Anterior cingulate cortex (tissue), 58 donors: Measurements from ENCODE around the gene CASP5.
"Not testable (repeated sequence)": the region's sequence is repeated elsewhere in the genome, so short reads cannot be mapped to it uniquely, and the experiment has no call there.

Experiments
- DNase-seq, 58 donors: peaks; one replicate each; lab custom pipeline; 2025; lab: John Stamatoyannopoulos, UW

CASP5 gene

DNA sequence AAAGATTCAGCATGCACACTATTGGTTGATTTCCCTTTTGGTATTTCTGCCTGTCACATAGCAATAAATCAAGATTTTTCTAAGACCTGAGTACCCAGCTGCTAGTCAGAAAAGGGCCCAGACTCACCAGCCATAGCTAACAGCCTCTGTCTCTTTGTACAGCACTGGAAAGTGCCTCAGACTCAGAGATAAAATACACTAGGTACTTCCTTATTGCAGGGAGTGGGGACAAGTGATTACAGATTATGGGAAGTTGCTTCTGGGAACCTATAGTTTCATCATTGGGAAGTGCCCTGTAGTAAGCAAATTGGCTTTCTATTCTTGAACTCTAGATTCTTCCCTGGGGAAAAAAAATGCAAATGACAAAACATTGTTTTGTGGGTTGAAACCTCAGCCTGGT, at the start of gene CASP5:
Gene CASP5 (minus strand): TSS at position 166 of the 400 bp plus-strand sequence. CDS start 32 bp downstream, at position 134.
- DNase-seq: no peak

DNA sequence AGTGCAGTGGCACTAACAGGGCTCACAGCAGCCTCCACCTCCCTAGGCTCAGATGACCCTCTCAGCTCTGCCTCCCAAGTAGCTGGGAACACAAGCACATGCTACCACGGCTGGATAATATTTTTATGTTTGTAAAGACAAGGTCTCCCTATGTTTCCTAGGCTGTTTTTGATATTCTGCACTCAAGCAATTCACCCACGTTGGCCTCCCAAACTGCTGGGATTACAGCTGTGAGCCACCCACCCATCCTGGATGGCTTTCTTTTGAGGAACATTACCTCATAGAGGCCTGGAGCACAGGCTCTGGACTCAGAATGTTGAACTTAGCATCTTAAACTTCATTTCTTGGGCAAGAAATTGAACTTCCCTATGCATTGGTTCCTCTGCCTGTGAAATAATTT, 49.1 kb upstream of the CASP5 start:
- DNase-seq: not testable (repeated sequence)

DNA sequence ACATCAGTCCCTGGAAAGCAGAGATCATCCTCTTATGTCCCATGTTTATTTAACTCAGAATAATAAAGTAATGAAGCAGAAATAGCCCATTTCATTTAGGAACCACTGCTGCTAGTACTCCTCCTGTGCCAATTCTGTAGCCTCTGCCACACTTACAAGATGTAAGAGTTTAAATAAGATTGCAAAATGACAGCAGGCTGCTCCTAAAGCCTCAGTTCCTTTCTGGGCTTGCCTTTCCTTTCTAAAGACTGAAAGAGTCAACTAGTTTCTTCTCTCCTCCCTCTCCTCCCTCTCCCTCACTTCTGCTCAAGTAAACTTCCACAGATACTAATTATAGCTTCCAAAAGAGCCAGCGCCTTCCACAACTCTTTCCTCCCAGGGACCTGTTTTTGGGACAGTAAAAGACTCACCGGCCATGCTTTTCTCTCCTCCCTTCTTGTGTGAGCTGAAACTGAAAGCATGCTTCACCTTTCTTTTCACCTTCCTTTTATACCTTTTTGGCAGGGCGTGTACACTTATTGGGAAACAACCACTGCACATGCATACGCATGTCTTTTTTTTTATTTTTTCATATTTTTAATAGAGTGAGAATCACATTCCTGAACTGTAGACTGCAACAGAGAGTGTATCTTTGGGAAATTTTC, 48.2 kb upstream of the CASP5 start:
- no peak for DNase-seq

DNA sequence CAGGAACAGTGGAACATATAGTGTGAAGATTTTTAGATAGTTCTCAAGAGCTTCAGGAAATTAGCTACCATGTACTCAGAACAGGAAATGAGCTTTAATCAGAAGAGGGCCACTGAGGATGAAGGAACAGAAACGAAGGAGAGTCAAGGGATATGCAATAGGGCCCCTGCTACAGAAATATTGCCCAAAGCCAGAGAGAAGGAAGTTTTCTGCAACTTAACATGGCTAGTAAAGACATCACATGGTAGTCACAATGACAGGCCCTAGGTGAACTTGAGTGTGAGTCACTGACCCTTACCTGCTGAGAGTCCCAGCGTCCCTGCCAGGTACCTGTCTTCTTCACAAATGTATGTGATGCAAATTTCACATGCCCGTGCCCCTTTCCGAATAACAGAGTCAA, 47.3 kb upstream of the CASP5 start:
- no peak for DNase-seq

DNA sequence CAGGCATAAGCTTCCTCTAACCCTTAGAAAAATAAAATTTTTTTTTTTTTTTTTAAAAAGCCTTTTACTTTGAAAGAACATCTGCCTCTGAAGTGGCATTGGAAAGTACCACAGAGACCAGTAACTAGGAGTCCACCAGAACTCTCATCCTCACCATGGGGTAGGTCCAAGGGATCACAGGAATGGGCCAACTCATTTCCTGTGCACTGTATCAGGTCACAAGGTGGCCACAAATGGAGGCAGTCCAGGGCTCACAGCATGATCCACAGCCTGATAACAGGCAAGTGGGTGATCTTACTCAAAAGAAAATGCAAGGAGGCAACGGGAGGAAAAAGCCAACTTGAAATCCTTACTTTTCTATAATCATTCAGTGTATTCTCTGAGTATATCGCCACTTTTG, 46.8 kb upstream of the CASP5 start:
- DNase-seq: not testable (repeated sequence)

DNA sequence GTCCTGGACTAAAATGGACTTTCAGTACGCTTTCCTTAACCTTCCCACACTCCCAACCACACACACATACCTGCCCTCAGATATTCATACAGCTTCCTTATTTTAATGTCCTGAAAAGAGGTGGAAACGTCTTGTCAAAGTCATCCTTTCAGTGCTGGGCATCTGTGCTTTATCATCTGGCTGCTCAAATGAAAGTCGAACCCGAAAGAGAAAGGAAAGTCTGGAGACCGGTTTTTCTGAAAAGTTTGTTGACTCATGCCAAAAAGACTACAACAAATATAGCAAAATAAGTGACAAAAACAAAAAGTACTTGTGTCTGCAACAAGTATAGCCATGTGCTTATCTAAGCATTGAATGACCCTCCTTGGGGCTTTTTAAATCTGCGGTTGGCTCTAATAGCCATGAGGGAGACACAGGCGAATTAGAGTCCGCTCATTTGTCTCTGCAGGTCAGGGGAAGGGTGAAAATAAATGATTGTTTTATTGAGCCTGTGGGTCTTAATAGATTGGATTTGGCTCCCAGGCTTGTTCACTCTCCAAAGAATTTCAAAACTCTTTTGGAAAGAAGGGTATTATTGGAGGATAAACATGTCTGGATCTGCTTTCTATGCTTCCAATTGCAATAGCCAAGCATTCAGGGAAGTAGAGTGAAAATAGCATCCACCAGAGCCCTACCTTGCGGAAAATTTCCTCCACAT, 40.4 kb upstream of the CASP5 start:
- DNase-seq: not testable (repeated sequence)

DNA sequence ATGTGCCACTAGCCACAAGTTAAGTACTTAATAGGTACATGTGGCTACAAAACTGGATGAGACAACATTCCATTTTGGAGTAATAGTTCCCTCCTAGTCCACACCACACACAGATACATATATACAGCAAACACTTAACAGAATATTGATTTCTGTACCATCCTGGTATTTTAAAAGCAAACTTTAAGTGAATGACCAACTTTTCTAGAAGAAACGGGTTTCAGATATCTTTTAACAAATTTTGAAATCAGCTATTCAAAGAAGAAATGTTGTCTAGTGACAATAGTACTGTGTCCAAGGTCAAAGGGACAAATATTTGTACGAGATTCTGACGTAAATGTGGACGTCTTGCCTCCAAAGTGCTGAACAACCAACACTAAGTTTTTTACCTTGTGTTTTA, 34.5 kb upstream of the CASP5 start:
- no peak for DNase-seq

DNA sequence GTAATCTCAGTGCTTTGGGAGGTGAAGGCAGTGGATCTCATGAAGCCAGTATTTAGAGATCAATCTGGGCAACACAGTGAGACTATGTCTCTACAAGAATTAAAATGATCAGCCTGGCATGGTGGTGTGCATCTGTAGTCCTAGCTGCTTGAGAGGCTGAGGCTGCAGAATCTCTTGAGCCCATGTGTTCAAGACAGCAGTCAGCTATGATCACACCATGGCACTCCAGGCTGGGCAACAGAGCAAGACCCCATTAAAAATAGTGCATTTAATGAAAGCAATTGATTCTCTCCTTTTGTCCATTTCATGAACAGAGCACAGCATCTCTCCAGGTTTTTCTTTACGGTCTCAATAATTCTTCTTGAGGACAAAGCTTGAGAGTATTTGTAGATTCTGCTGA, 33.5 kb upstream of the CASP5 start:
- DNase-seq: no peak

DNA sequence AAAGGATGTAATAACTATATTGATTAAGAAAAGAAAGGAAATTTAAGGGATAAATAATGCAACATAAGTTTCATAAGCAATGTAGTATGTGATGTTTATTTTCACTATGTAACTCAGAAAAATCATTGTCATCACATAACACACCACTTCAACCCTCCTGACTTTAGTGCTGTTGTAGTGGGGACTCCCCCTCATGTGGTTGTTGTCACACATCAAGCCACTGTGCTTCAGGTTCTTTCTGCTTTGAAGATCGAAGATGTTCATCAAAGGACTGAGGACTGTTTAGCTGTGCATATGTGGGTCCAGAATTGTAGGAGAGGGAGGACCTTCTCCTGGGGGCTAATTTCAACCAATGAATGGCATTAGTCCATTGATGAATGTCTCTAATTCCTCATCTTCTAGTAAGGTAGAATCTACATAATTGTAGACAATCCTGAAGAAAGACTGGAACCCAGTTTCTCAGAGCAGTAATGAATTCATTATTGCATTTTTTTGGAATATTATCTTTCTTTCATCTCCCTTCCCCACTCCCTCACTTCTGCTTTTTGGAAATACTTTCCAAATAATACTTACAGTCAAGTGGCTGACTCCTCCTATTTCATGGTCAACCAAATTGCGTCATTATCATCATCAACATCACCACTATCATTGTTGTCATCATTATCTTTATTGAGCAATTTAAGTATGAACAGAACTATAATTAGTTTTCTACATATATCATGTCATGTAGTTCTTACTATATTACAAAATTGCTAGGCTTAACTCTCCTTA, 31.9 kb upstream of the CASP5 start:
- no peak for DNase-seq

DNA sequence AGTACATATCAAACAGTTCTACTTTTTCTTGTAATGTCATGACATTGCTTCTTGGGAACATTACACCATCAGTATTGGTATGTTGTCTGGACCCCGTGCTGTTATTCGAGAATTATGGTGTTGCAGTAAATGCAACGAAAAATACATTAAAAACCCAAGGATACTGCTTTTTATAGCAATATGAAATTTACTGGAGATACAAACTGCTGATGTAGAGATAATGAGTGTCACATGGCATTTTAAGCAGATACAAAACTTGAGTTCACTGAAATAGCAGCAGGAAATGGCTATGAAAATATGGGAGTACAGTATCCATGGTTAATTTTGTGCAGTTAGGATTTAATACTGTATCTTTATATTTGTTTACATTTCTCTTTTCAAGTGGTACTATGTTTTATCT, 29.5 kb upstream of the CASP5 start:
- DNase-seq: no peak

DNA sequence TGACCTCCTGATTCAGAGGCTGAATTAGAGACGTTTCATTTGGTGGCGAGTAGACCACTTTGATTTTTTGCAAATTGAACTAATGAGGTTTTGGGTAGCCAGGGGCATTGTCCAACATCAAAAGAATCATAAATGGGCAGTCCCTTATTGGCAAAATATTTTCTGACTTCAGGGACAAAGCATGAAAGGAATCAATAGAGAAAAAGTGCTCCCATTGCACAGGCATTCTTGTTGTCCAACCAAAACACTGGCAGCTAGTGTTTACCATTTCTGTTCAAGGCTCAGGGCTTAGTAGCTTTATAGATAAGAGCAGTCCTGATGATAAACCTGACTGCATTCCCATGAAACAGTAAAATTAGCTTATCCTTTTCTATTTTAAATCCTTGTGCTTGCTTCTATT, 28.6 kb upstream of the CASP5 start:
- DNase-seq: no peak

DNA sequence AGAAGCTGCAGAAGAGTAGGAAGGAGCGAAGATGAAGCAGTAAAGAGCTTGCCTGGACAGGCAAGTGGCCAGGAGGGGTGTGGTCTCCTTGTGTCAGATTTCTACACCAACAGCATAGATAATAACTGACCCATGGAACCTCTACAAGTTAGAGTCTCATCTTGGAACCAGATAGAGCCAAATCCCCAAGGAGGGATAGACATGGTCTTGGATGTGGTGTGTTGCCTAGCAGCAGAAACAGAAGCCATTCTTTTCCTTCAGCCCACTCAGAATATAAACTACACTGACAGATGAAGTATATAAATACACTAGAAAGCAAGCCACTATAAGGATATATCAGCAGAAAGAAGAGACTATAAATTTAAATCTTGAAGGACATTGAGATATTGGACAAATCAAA, 26.5 kb upstream of the CASP5 start:
- DNase-seq: peak in 2 of 58 donors; percentile 6 to 18

DNA sequence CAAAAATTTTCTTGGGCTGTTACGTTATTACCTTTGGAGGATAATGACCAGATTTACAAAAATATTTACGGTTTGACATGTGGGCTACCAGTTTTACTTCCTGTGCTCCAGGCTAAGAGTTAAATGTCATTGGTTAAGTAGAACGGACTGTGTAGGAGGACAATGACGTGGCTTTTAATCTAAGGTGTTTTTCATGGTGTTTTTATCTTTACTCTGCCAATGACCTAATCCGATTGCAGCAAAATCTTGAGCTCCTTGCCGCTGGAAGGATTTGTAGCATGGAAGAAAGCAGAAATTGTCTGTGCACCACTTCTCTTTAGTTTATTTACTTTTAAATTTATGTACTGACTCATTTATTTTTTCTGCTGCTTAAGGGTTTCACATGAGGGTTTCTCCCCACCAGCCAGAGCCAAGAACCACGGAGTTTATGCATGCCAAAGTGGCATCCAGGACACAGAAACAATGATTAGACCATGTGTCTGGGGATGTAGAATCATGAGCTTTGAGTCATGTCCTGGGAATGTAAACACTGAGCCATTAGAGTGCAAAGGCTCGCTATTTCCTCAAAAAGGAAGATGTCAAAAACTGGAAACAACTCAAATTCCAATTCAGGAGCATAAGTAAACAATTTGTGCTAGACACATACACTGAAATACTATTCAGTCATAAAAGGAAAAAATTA, 24.1 kb upstream of the CASP5 start:
- DNase-seq: no peak

DNA sequence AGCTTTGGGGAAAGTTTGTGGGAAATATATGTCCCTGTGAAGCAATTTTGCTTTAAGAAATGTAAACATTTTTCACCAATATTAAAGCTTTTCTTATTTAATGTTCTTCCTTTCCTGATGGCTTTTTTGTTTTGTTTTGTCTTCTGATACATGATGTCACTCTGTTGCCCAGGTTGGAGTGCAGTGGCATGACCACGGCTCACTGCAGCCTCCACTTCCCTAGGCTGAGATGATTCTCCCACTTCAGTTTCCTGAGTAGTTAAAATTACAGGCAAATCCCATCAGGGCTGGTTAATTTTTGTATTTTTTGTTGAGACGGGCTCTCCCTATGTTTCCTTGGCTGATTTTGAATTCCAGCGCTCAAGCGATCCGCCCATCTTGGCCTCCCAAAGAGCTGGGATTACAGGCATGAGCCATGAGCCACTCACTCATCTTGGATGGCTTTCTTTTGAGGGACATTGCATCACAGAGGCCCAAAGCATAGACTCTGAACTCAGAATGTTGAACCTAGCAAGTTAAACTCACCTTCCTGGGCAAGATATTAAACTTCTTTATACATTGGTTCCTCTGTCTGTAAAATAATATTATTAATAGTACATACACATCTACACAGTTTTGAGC, 22.8 kb upstream of the CASP5 start:
- DNase-seq: no peak

DNA sequence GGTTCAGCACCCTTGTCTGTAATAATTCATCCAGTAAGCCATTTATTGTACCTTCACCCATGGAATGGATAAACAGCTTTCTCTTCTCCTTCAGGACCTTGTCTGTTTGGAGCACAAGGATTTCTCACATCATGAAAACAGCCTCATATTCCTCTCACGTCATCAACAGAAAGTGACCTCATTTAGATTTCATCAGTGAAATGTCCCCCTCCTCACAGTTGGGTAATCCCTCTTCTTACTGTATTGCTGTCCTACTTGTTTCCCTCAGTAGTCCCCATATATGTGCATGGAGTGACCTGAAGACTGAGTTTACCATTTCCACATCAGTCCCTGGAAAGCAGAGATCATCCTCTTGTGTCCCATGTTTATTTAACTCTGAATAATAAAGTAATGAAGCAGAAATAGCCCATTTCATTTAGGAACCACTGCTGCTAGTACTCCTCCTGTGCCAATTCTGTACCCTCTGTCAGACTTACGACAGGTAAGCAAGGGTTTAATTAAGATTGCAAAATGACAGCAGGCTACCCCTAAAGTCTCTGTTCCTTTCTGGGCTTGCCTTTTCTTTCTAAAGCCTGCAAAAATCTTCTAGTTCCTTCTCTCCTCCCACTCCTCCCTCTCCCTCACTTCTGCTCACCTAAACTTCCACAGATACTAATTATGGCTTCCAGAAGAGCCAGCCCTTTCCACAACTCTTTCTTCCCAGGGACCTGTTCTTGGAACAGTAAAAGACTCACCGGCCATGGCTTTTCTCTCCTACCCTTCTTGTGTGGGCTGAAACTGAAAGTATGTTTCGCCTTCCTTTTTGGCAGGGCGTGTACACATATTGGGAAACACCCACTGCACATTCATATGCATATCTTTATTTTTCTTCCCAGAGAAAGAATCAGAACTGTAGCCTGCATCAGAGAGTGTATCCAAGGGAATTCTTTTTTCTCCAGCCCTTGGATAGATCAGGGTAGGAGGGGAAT, 21.9 kb upstream of the CASP5 start, which contains the start of gene CARD16:
Gene CARD16 (minus strand): TSS at position 779 of the 968 bp plus-strand sequence. CDS start 38 bp downstream, at position 741.
- peak in 3 of 58 donors; percentile 2 to 19 (median 15) for DNase-seq

DNA sequence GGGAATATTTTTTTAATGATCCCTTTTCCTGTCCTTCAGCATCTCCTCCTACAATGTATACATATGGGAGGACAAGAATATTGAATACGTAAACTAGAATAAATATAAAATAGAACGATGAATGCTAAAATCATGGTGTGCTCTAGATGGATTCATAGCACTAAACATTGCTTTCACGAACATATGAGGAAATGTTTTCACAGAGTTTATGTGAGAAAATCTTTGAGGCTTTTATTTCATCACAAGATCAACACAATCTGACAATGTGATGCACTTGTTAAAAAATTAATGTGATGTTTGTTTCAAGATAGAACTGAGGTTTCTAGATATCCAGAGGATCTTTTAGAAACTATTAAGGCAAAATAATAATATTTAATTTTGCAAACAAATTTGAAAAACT, 19.2 kb upstream of the CASP5 start:
- no peak for DNase-seq

DNA sequence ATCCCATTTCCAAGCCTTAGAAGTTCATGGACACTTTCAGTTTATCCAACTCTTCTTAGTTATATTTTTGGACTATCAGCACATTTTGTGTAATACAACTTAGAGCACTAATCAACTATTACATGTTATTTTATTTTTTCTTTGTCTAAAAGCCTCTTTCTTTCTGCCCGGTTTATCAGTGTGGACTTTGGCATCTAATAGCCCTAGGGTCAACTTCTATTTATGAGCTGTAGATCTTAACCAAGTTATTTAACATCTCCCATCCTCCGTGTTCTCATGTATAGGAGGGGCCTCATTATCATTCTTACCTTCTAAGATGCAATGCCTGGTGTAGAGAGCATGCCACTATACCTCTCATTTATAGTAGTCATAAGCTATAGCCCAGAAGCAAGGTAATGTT, 17.7 kb upstream of the CASP5 start:
- DNase-seq: no peak

DNA sequence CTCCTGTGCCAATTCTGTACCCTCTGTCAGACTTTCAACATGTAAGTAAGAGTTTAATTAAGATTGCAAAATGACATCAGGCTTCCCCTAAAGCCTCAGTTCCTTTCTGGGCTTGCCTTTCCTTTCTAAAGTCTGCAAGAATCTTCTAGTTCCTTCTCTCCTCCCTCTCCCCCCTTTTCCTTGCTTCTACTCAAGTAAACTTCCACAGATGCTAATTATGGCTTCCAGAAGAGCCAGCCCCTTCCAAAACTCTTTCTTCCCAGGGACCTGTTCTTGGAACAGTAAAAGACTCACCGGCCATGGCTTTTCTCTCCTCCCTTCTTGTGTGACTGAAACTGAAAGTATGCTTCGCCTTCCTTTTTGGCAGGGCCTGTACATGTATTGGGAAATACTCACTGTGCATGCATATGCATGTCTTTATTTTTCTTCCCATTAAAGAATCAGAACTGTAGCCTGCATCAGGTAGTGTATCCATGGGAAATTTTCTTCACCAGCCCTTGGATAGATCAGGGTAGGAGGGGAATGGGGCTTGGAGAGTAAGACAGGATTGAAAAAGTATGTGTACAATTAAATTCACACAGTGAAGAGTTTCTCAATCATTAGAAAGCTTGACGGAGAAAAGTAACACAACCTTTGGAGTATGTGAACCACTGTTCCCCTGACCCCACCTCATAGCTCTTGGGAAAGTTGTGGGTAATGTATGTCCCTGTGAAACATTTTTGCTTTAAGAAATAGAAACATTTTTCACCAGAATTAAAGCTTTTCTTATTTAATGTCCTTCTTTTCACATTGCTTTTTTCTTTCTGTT, 12.0 kb upstream of the CASP5 start, which contains the start of gene CASP1:
Gene CASP1 (minus strand): TSS at position 332 of the 808 bp plus-strand sequence. CDS start 31 bp downstream, at position 301.
- DNase-seq: peak in 1 of 58 donors; percentile 14
